Hepatocyte (in vitro differentiated cells): ENCODE measurements around the gene FIZ1. TPM values are rescaled to one million over a fixed set of nuclear protein-coding genes. Genes with fewer than 3 reads are reported as not detected.
A peak's percentile ranks its signal among the peaks of the same experiment; 100 is the strongest.
"Not testable (repeated sequence)": the region's sequence is repeated elsewhere in the genome, so short reads cannot be mapped to it uniquely, and the experiment has no call there.

Experiments
- DNase-seq: peaks from one replicate; pipeline ENCODE4 v3.0.0-alpha.2; 2016; ENCODE audit warnings: low spot score
- H2AFZ ChIP-seq: fragments of 200-600 bp; sonication (generic); 2 replicates; pipeline ENCODE4 v1.6.0; 2016; ENCODE audit warnings: antibody characterized with exemption, mild to moderate bottlenecking
- H3K27ac ChIP-seq: fragments of 200-600 bp; sonication (generic); 2 replicates; pipeline ENCODE4 v1.5.1; 2016; ENCODE audit warnings: mild to moderate bottlenecking
- H3K27me3 ChIP-seq: fragments of 200-600 bp; sonication (generic); 2 replicates; pipeline ENCODE4 v1.6.1; 2016
- H3K36me3 ChIP-seq: fragments of 200-600 bp; sonication (generic); replicated peaks from 2 replicates; pipeline ENCODE4 v1.5.1; 2016; ENCODE audit warnings: low read depth; ENCODE audit not compliant: insufficient read depth
- H3K4me1 ChIP-seq: fragments of 200-600 bp; sonication (generic); 2 replicates; pipeline ENCODE4 v1.5.1; 2016; ENCODE audit warnings: mild to moderate bottlenecking, moderate library complexity; ENCODE audit not compliant: insufficient read depth
- H3K4me2 ChIP-seq: fragments of 200-600 bp; sonication (generic); 2 replicates; pipeline ENCODE4 v1.6.0; 2016
- H3K4me3 ChIP-seq: fragments of 200-600 bp; sonication (generic); 2 replicates; pipeline ENCODE4 v1.5.1; 2016; ENCODE audit warnings: mild to moderate bottlenecking
- H3K79me2 ChIP-seq: fragments of 200-600 bp; sonication (generic); 2 replicates; pipeline ENCODE4 v1.6.0; 2017; ENCODE audit warnings: mild to moderate bottlenecking
- H3K9me2 ChIP-seq: fragments of 200-600 bp; sonication (generic); replicated peaks from 2 replicates; pipeline ENCODE4 v1.6.0; 2017; ENCODE audit warnings: mild to moderate bottlenecking; ENCODE audit not compliant: insufficient read depth
- H3K9me3 ChIP-seq: fragments of 200-600 bp; sonication (generic); 2 replicates; pipeline ENCODE4 v1.5.1; 2016; ENCODE audit warnings: low read depth, mild to moderate bottlenecking
- H4K20me1 ChIP-seq: fragments of 200-600 bp; sonication (generic); 2 replicates; pipeline ENCODE4 v1.6.0; 2016; ENCODE audit warnings: mild to moderate bottlenecking; ENCODE audit not compliant: insufficient read depth, poor library complexity, severe bottlenecking
- CTCF ChIP-seq: fragments of 200-600 bp; sonication (generic); IDR thresholded peaks from 2 replicates; pipeline ENCODE4 v1.5.1; 2016; ENCODE audit warnings: antibody characterized with exemption, mild to moderate bottlenecking; ENCODE audit not compliant: poor library complexity
- EZH2 ChIP-seq: fragments of 200-600 bp; sonication (generic); IDR thresholded peaks from 2 replicates; pipeline ENCODE4 v1.6.1; 2016; ENCODE audit warnings: antibody characterized with exemption, mild to moderate bottlenecking, borderline replicate concordance
- EZH2phosphoT487 ChIP-seq: fragments of 200-600 bp; sonication (generic); IDR thresholded peaks from one replicate; pipeline ENCODE4 v1.6.1; 2018; ENCODE audit warnings: antibody characterized with exemption, mild to moderate bottlenecking, low read depth, moderate library complexity; ENCODE audit not compliant: unreplicated experiment, severe bottlenecking
- WGBS: methylation state at CpG from one replicate; pipeline ENCODE4 v1.1.6; 2016; ENCODE audit warnings: low lambda C conversion rate; ENCODE audit errors: missing lambda C conversion rate; 5-methylcytosine and 5-hydroxymethylcytosine counted together
- polyA plus RNA-seq: library from polyadenylated mRNA; unstranded; fragments of >200 nt; fragmentation: Nextera tagmentation; extraction: Ambion mirVana; gene quantifications from 2 replicates; pipeline ENCODE4 v1.2.1, GENCODE V29; 2016
- total RNA-seq: library from RNA; depleted of rRNA; stranded (reverse); fragments of >200 nt; gene quantifications from 2 replicates; pipeline ENCODE4 v1.2.3, GENCODE V29; 2014

Gene FIZ1
- total and polyA plus RNA-seq, 2 experiments from 2014 or later, result 3.8 to 16.4 TPM

GRCh38 chr19:55585658-55586339 is 13.5 kb downstream of the FIZ1 start:
- WGBS, result 5% methylated on average over 25 of the region's 36 CpGs

GRCh38 chr19:55584871-55585270 is 14.4 kb downstream of the FIZ1 start:
- Histone ChIP-seq H3K27me3 (no peaks in the 10 kb centered on the region), H2AFZ (no peak overlapping the region), H3K9me2 (no peaks in the 10 kb centered on the region), H3K4me1 (peaks cover 13% of the 10 kb centered on the region), H3K27ac (peak overlapping the region; percentile 85), H4K20me1 (no peaks in the 10 kb centered on the region), H3K4me3 (no peak overlapping the region), H3K79me2 (peaks cover 14% of the 10 kb centered on the region), H3K4me2 (peak overlapping the region; percentile 75), H3K36me3 (no peaks in the 10 kb centered on the region), H3K9me3 (no peaks in the 10 kb centered on the region)
- 88% methylated on average over 11 of the region's 11 CpGs for WGBS
- no peak for DNase-seq
- TF ChIP-seq EZH2 (no peak), CTCF (no peak), EZH2phosphoT487 (no peak)

More at GRCh38 chr19:55585658-55586339, 13.5 kb downstream of the FIZ1 start:
- Histone ChIP-seq H3K27ac (peak overlapping the region; percentile 85), H3K27me3 (no peaks in the 10 kb centered on the region), H3K4me2 (peak overlapping the region; percentile 75), H3K4me1 (peaks cover 13% of the 10 kb centered on the region), H3K79me2 (peaks cover 6% of the 10 kb centered on the region), H3K9me3 (no peaks in the 10 kb centered on the region), H2AFZ (peak overlapping the region; percentile 66), H3K4me3 (peak overlapping the region; percentile 23), H3K9me2 (no peaks in the 10 kb centered on the region), H4K20me1 (no peaks in the 10 kb centered on the region), H3K36me3 (no peaks in the 10 kb centered on the region)
- peak; percentile 93 for DNase-seq
- TF ChIP-seq EZH2, result no peak
- TF ChIP-seq EZH2phosphoT487, result no peak
- no peak for TF ChIP-seq CTCF

- WGBS, result 85% methylated on average over 8 of the region's 8 CpGs
- not testable (repeated sequence) for H3K4me3 ChIP-seq, H3K36me3 ChIP-seq, H3K4me2 ChIP-seq, DNase-seq, H3K27me3 ChIP-seq, H3K27ac ChIP-seq, H3K9me3 ChIP-seq, H4K20me1 ChIP-seq, H3K9me2 ChIP-seq, H2AFZ ChIP-seq
- Histone ChIP-seq H3K79me2 (peaks cover 23% of the 10 kb centered on the region), H3K4me1 (peaks cover 13% of the 10 kb centered on the region)
Observed at GRCh38 chr19:55583897-55584296, 15.4 kb downstream of the FIZ1 start.

- DNase-seq, H2AFZ ChIP-seq, H3K9me2 ChIP-seq, H4K20me1 ChIP-seq, H3K27me3 ChIP-seq, H3K4me3 ChIP-seq, H3K9me3 ChIP-seq, H3K36me3 ChIP-seq: not testable (repeated sequence)
- peaks cover 13% of the 10 kb centered on the region for H3K4me1 ChIP-seq
- peaks cover 23% of the 10 kb centered on the region for H3K79me2 ChIP-seq
- H3K27ac ChIP-seq, result peak overlapping the region; percentile 97
- H3K4me2 ChIP-seq, result peak overlapping the region; percentile 98
- 85% methylated on average over 4 of the region's 4 CpGs for WGBS
Observed at GRCh38 chr19:55582284-55582683, 17.0 kb downstream of the FIZ1 start.
